ENCODE data around the gene COL11A1. TPM values are rescaled to one million over a fixed set of nuclear protein-coding genes. Genes with fewer than 3 reads are reported as not detected.

The COL11A1 gene
- total RNA-seq = 1 to 10 TPM in 2 of 4 donors, under 1 TPM in 2; 0.34 to 3.7 (median 1.8) TPM

DNA sequence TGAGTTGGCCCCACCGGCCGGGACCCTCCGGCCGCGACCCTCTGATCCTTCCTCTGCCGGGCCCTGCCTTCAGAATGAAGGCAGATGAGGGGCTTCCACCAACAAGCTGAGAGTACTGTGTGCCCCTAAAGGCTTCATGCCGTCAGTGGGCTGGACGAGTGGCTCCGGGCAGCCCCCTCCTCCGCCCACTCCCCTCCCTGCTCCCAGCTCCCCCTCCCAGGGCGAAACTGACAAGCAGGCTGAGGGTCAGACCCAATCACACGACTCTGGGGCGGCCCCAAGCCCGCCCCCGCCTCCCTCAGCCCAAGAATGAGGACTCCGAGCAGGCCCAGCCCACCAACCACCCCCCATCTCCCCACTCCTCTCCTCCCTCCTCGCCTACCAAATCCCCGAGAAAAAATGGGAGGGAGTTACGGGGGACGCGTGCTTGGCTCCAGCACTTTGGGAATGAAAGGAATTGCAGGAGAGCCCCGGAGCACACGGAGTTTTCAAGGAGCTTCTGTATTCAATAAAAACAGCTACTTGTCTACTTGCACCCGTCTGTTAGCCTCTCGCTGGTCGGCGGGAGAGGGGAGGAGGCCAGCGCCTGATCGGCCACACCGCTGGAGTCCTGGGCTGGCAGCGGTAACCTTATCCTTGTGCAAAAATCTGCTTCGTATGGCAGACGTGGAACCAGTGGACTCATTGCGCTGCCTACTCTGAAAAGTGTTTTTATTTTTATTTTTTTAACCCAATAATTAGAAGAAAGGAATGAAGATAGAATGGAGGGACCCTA lies at the start of gene COL11A1:
COL11A1 (minus strand) TSS at position 147 of the 775 bp plus-strand sequence. CDS start 344 bp downstream, outside the sequence.
- no peak for DNase-seq (ENCODE audit: low spot score in 2 of 2)
- TF ChIP-seq, protein P1, sequence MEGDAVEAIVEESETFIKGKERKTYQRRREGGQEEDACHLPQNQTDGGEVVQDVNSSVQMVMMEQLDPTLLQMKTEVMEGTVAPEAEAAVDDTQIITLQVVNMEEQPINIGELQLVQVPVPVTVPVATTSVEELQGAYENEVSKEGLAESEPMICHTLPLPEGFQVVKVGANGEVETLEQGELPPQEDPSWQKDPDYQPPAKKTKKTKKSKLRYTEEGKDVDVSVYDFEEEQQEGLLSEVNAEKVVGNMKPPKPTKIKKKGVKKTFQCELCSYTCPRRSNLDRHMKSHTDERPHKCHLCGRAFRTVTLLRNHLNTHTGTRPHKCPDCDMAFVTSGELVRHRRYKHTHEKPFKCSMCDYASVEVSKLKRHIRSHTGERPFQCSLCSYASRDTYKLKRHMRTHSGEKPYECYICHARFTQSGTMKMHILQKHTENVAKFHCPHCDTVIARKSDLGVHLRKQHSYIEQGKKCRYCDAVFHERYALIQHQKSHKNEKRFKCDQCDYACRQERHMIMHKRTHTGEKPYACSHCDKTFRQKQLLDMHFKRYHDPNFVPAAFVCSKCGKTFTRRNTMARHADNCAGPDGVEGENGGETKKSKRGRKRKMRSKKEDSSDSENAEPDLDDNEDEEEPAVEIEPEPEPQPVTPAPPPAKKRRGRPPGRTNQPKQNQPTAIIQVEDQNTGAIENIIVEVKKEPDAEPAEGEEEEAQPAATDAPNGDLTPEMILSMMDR (IDR thresholded peaks at IDR 0.05) = no peak
- TF ChIP-seq POLR2A (IDR thresholded peaks at IDR 0.05) = no peak
- 9 to 25% methylated on average over 29 to 34 of the region's 34 CpGs for WGBS, 2 donors
- intact Hi-C loops (cut with DNase I; ENCODE audit: low total_unique reads) = no loop called here
- H3K4me3 ChIP-seq (ENCODE audit: low read depth, poor library complexity, severe bottlenecking) = no peak within 1 kb of the TSS

DNA sequence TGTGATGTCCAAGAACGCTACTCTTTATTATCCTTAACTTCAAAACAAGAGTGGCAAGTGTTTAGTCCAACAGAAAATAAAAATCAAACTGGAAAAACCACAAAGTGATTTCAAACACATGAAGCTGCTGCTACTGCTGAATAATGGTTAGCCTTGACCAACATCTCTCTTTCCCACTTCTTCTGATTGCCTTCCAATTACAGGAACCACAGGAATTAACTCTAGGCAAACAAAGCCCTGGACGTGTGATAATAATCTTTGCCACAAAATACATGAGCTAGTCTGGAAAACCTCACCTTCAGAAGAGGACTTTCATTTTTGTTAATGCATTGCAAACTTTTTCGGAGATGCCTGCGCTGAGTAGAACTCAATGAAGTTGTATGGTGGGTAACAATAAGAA lies 48.6 kb upstream of the COL11A1 start:
- no peak for DNase-seq (ENCODE audit: low spot score in 2 of 2)
- no peak overlapping the region for H3K4me3 ChIP-seq (ENCODE audit: low read depth, poor library complexity, severe bottlenecking)
- TF ChIP-seq POLR2A (IDR thresholded peaks at IDR 0.05) = no peak
- TF ChIP-seq, protein P1 (IDR thresholded peaks at IDR 0.05) = no peak
- intact Hi-C loops (cut with DNase I; ENCODE audit: low total_unique reads) = no loop called here
- 59 to 62% methylated on average over 4 of the region's 4 CpGs for WGBS, 2 donors

GRCh38 chr1:103146166-103146565 lies 37.8 kb upstream of the COL11A1 start:
- no peak for DNase-seq (ENCODE audit: low spot score in 2 of 2)
- no peak overlapping the region for H3K4me3 ChIP-seq (ENCODE audit: low read depth, poor library complexity, severe bottlenecking)
- intact Hi-C loops (cut with DNase I; ENCODE audit: low total_unique reads) = no loop called here
- TF ChIP-seq POLR2A (IDR thresholded peaks at IDR 0.05) = no peak
- TF ChIP-seq, protein P1 (IDR thresholded peaks at IDR 0.05) = no peak

- intact Hi-C loops (cut with DNase I; ENCODE audit: low total_unique reads) = no loop called here
- 57 to 67% methylated on average over 1 of the region's 1 CpG for WGBS, 2 donors
- TF ChIP-seq POLR2A (IDR thresholded peaks at IDR 0.05) = no peak
- TF ChIP-seq, protein P1 (IDR thresholded peaks at IDR 0.05) = no peak
- H3K4me3 ChIP-seq (ENCODE audit: low read depth, poor library complexity, severe bottlenecking) = no peak overlapping the region
- DNase-seq (ENCODE audit: low spot score in 2 of 2) = no peak
These were observed 37.1 kb upstream of the COL11A1 start for GRCh38 chr1:103145449-103145848.

DNA sequence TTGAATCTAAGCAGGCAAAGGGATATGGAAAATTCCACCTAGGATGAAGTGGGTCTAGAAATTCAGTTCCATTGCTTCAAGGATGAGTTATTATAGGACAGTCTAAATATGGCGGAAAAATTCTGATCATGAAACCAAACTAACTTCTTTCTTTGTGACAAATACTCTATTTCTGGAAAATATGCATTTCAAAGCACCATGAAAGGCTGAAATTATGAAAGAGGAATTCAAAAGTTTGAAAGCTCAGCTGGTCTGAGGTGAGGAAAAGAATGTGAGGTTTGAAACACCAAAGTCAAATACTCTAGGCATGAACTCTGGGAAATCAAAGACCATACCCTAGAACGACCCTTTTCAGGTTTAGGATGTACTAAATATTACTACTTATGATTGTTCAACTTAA lies 36.4 kb upstream of the COL11A1 start:
- 75 to 81% methylated on average over 2 of the region's 2 CpGs for WGBS, 2 donors
- DNase-seq (ENCODE audit: low spot score in 2 of 2) = no peak
- TF ChIP-seq, protein P1 (IDR thresholded peaks at IDR 0.05) = no peak
- TF ChIP-seq POLR2A (IDR thresholded peaks at IDR 0.05) = no peak
- intact Hi-C loops (cut with DNase I; ENCODE audit: low total_unique reads) = no loop called here
- H3K4me3 ChIP-seq (ENCODE audit: low read depth, poor library complexity, severe bottlenecking) = no peak overlapping the region

DNA sequence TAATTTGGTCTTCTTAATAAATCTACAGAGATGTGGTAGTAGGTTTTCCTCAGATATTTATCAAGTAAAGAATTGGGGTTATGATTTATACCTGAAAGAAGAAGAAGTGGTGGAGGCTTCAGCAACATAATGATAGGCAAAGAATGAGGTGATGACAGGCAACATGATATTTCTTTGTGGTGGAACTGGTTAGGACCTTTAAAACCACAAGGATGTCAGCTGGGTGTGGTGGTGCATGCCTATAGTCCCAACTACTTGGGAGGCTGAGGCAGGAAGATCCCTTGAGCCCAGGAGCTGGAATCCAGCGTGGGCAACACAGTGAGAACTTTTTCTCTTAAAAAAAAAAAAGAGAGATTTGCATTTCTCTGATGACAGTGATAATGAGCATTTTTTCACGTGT lies 34.1 kb upstream of the COL11A1 start:
- no peak for DNase-seq (ENCODE audit: low spot score in 2 of 2)
- TF ChIP-seq, protein P1 (IDR thresholded peaks at IDR 0.05) = no peak
- no peak for TF ChIP-seq POLR2A (IDR thresholded peaks at IDR 0.05)
- WGBS, 2 donors = 37 to 56% methylated on average over 2 of the region's 2 CpGs
- intact Hi-C loops (cut with DNase I; ENCODE audit: low total_unique reads) = no loop called here
- H3K4me3 ChIP-seq (ENCODE audit: low read depth, poor library complexity, severe bottlenecking) = no peak overlapping the region
